SK-N-SH (cell line): Measurements from ENCODE around the gene ELMO1. TPM values are rescaled to one million over a fixed set of nuclear protein-coding genes. Genes with fewer than 3 reads are reported as not detected.
A peak's percentile ranks its signal among the peaks of the same experiment; 100 is the strongest.

ENCODE experiments used
- CTCF ChIA-PET: fragments of 300-600, 350-600 bp; formaldehyde crosslinking; extraction: SDS; loops from one replicate; lab custom pipeline; 2021; lab: Yijun Ruan, JAX
- POLR2A ChIA-PET: fragments of 350-600 bp; sonication (Branson Sonifier 250); formaldehyde crosslinking; extraction: SDS; loops from one replicate; lab custom pipeline; 2020; ENCODE audit warnings: antibody characterized with exemption, inconsistent platforms; lab: Yijun Ruan, JAX
- DNase-seq: peaks from one replicate; pipeline ENCODE4 v3.0.0; 2012
- H2AFZ ChIP-seq: fragments of 200-600 bp; sonication (generic); 2 replicates; pipeline ENCODE4 v1.8.1; 2016; ENCODE audit warnings: antibody characterized with exemption, mild to moderate bottlenecking, low read depth
- H3F3A ChIP-seq: fragments of 200-600 bp; sonication (generic); replicated peaks from 2 replicates; pipeline ENCODE3; 2016; ENCODE audit warnings: antibody characterized with exemption, mild to moderate bottlenecking; ENCODE audit not compliant: insufficient read depth
- H3K27ac ChIP-seq, 2 experiments: fragments of 200-500 bp in 1 of 2; fragments of 200-600 bp in 1 of 2; sonication (Bioruptor generic) in 1 of 2; sonication (generic), shearing (Covaris generic) in 1 of 2; 2 replicates each; pipeline versions ENCODE4 v1.5.1 to v1.6.1; 2014 to 2016; ENCODE audit warnings: low read depth in 2 of 2, inconsistent platforms in 1 of 2, low read length in 1 of 2, mild to moderate bottlenecking in 1 of 2, mixed read lengths in 1 of 2
- H3K27me3 ChIP-seq: fragments of 200-600 bp; sonication (generic), shearing (Covaris generic); 2 replicates; pipeline ENCODE4 v1.6.1; 2016; ENCODE audit warnings: mixed run types; ENCODE audit not compliant: insufficient read depth
- H3K36me3 ChIP-seq, 2 experiments: fragments of 200-500 bp in 1 of 2; fragments of 200-600 bp in 1 of 2; sonication (Bioruptor generic) in 1 of 2; sonication (generic) in 1 of 2; replicated peaks in 1 of 2; 2 replicates each; pipeline versions ENCODE3 to v1.5.1; 2014 to 2016; ENCODE audit warnings: low read length in 1 of 2, mild to moderate bottlenecking in 1 of 2; ENCODE audit not compliant: insufficient read depth in 2 of 2, control insufficient read depth in 1 of 2
- H3K4me1 ChIP-seq, 2 experiments: fragments of 200-500 bp in 1 of 2; fragments of 200-600 bp in 1 of 2; sonication (Bioruptor generic) in 1 of 2; sonication (generic), shearing (Covaris generic) in 1 of 2; 2 replicates each; pipeline versions ENCODE4 v1.5.1 to v1.6.1; 2014 to 2016; ENCODE audit warnings: low read depth in 1 of 2, low read length in 1 of 2, mixed run types in 1 of 2; ENCODE audit not compliant: insufficient read depth in 2 of 2, control insufficient read depth in 1 of 2
- H3K4me2 ChIP-seq: fragments of 200-600 bp; sonication (generic), shearing (Covaris generic); 2 replicates; pipeline ENCODE4 v1.6.1; 2017; ENCODE audit warnings: mixed run types
- H3K4me3 ChIP-seq, 2 experiments: fragments of 200-500 bp in 1 of 2; fragments of 200-600 bp in 1 of 2; sonication (Bioruptor generic) in 1 of 2; sonication (generic), shearing (Covaris generic) in 1 of 2; 2 replicates each; pipeline versions ENCODE4 v1.5.1 to v1.8.1; 2014 to 2016; ENCODE audit warnings: low read depth in 2 of 2, inconsistent platforms in 1 of 2, low read length in 1 of 2, mild to moderate bottlenecking in 1 of 2, mixed read lengths in 1 of 2, moderate library complexity in 1 of 2
- H3K79me2 ChIP-seq: fragments of 200-600 bp; sonication (generic); 2 replicates; pipeline ENCODE4 v1.8.1; 2017; ENCODE audit warnings: mild to moderate bottlenecking; ENCODE audit not compliant: insufficient read depth
- H3K9ac ChIP-seq: fragments of 200-600 bp; sonication (generic); 2 replicates; pipeline ENCODE4 v1.6.1; 2017; ENCODE audit warnings: mixed run types
- H3K9me2 ChIP-seq: fragments of 200-600 bp; sonication (generic); 2 replicates; pipeline ENCODE4 v1.6.1; 2017; ENCODE audit warnings: mixed run types
- H3K9me3 ChIP-seq: fragments of 200-600 bp; sonication (generic); 2 replicates; pipeline ENCODE4 v1.6.1; 2017; ENCODE audit warnings: mixed run types, mild to moderate bottlenecking, moderate library complexity
- H4K20me1 ChIP-seq: fragments of 200-600 bp; sonication (generic); 2 replicates; pipeline ENCODE4 v1.6.1; 2017; ENCODE audit warnings: mild to moderate bottlenecking, mixed run types; ENCODE audit not compliant: insufficient read depth
- CHD2 ChIP-seq: fragments of 150-350 bp; IDR thresholded peaks from 2 replicates; pipeline ENCODE4 v1.6.1; 2018; ENCODE audit warnings: low read length; ENCODE audit not compliant: partially characterized antibody
- EP300 ChIP-seq, 2 experiments: IDR thresholded peaks; 2 replicates each; pipeline versions ENCODE4 v1.4.0 to v1.6.1; 2012; ENCODE audit warnings: borderline replicate concordance in 1 of 2, low read depth in 1 of 2, low read length in 1 of 2
- EZH2phosphoT487 ChIP-seq: fragments of 200-600 bp; sonication (generic); IDR thresholded peaks from 2 replicates; pipeline ENCODE4 v1.6.1; 2017; ENCODE audit warnings: low read depth, mixed run types, mild to moderate bottlenecking, antibody characterized with exemption, moderate library complexity, borderline replicate concordance
- FOXJ3 ChIP-seq: sonication (generic); formaldehyde crosslinking; IDR thresholded peaks from 2 replicates; pipeline ENCODE4 v1.5.1; 2020; ENCODE audit warnings: mild to moderate bottlenecking, missing genetic modification reagents
- FOXM1 ChIP-seq: IDR thresholded peaks from 2 replicates; pipeline ENCODE4 v1.4.0; 2012; ENCODE audit warnings: low read depth, mild to moderate bottlenecking
- GABPA ChIP-seq: IDR thresholded peaks from 2 replicates; pipeline ENCODE4 v1.4.0; 2012; ENCODE audit warnings: low read depth, mild to moderate bottlenecking
- GATA2 ChIP-seq: sonication (generic); formaldehyde crosslinking; IDR thresholded peaks from 2 replicates; pipeline ENCODE4 v1.5.0; 2020; ENCODE audit warnings: mild to moderate bottlenecking, missing genetic modification reagents
- JUND ChIP-seq: IDR thresholded peaks from 2 replicates; pipeline ENCODE4 v1.4.0; 2012
- MEF2A ChIP-seq: IDR thresholded peaks from 2 replicates; pipeline ENCODE4 v1.4.0; 2012; ENCODE audit warnings: low read depth, borderline replicate concordance
- MXI1 ChIP-seq: IDR thresholded peaks from 2 replicates; pipeline ENCODE4 v1.6.1; 2012; ENCODE audit warnings: mild to moderate bottlenecking, low read depth, low read length, improper control_type of control experiment
- NRF1 ChIP-seq: IDR thresholded peaks from 2 replicates; pipeline ENCODE4 v1.6.1; 2012; ENCODE audit warnings: low read depth, mild to moderate bottlenecking, low read length
- POLR2AphosphoS5 ChIP-seq: IDR thresholded peaks from 2 replicates; pipeline ENCODE4 v1.6.1; 2012; ENCODE audit warnings: low read depth, low read length
- RAD21 ChIP-seq: IDR thresholded peaks from 2 replicates; pipeline ENCODE4 v1.6.1; 2012; ENCODE audit warnings: mild to moderate bottlenecking, low read length
- RFX5 ChIP-seq: IDR thresholded peaks from 2 replicates; pipeline ENCODE4 v1.6.1; 2012; ENCODE audit warnings: mild to moderate bottlenecking, improper control_type of control experiment, low read length
- RXRA ChIP-seq: IDR thresholded peaks from 2 replicates; pipeline ENCODE4 v1.4.0; 2012; ENCODE audit warnings: low read depth, mild to moderate bottlenecking, borderline replicate concordance
- SMC3 ChIP-seq: IDR thresholded peaks from 2 replicates; pipeline ENCODE4 v1.6.1; 2012; ENCODE audit warnings: low read depth, low read length, improper control_type of control experiment
- TCF12 ChIP-seq: IDR thresholded peaks from 2 replicates; pipeline ENCODE4 v1.4.0; 2012
- TEAD4 ChIP-seq: IDR thresholded peaks from 2 replicates; pipeline ENCODE4 v1.4.0; 2012; ENCODE audit warnings: mild to moderate bottlenecking, borderline replicate concordance; ENCODE audit not compliant: insufficient read depth
- WGBS: methylation state at CpG from one replicate; pipeline ENCODE4 v1.1.6; 2017; ENCODE audit warnings: low lambda C conversion rate; 5-methylcytosine and 5-hydroxymethylcytosine counted together
- polyA plus RNA-seq, 3 experiments: library from polyadenylated mRNA; depleted of rRNA; stranded (reverse); fragments of >200 nt; gene quantifications; 2 replicates each; pipeline ENCODE4 v1.2.3, GENCODE V29; 2012
- TF ChIP-seq, protein P1 (sequence below): IDR thresholded peaks from 2 replicates; pipeline ENCODE4 v1.4.0; 2012; ENCODE audit warnings: low read depth
- TF ChIP-seq, protein P2 (sequence below): IDR thresholded peaks from 2 replicates; pipeline ENCODE4 v1.4.0; 2012; ENCODE audit warnings: low read depth, borderline replicate concordance
- TF ChIP-seq, protein P3 (sequence below): IDR thresholded peaks from 2 replicates; pipeline ENCODE4 v1.6.1; 2012; ENCODE audit warnings: mild to moderate bottlenecking, low read depth, low read length, moderate library complexity
- TF ChIP-seq, protein P4 (sequence below): fragments of 150-350 bp; IDR thresholded peaks from 2 replicates; pipeline ENCODE4 v1.6.1; 2016; ENCODE audit warnings: mild to moderate bottlenecking, low read depth, low read length
- TF ChIP-seq, protein P5 (sequence below): IDR thresholded peaks from 2 replicates; pipeline ENCODE4 v1.4.0; 2012; ENCODE audit warnings: low read depth, borderline replicate concordance
- TF ChIP-seq, protein P6 (sequence below): IDR thresholded peaks from 2 replicates; pipeline ENCODE4; 2012

ELMO1 gene
- polyA plus RNA-seq, 1 of the 3 experiments (the other 2 are of a cell fraction), result 0.64 TPM

DNA sequence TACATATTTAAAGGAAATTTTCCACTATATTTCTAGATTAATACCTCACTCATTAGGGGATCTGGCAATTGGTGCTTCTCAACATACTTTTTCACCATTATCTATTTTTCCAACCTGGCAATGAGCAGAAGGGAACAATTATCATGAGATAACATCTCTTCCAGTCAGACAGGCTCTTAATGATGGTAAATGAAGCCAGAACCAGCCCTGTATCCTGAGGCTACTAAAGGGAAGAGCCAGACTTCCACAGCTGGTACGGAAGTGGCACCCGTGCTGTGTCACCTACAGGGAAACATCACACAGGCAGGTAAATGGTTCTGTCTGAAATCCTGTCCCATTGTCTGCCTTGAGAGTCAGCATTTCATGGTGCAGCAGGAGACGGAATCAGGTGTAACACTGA lies 75.9 kb downstream of the ELMO1 start:
- 2% methylated on average over 3 of the region's 3 CpGs for WGBS
- Histone ChIP-seq H3K9ac (no peak overlapping the region), H3K27ac (peak overlapping the region in 1 of 2 experiments; percentile 75; a peak in 2 of 4 replicates), H3K9me2 (no peaks in the 10 kb centered on the region), H3K4me2 (no peak overlapping the region), H3K4me3 (no peak overlapping the region; a peak in 1 of 4 replicates), H3K27me3 (no peaks in the 10 kb centered on the region), H4K20me1 (no peaks in the 10 kb centered on the region), H3K9me3 (peaks cover 6% of the 10 kb centered on the region; the same call in 1 of the 2 replicates), H3K79me2 (no peaks in the 10 kb centered on the region), H3K4me1 (peaks cover 0 to 11% of the 10 kb centered on the region in 2 experiments; a peak in 2 of 4 replicates), H2AFZ (no peak overlapping the region), H3K36me3 (no peaks in the 10 kb centered on the region), H3F3A (no peaks in the 10 kb centered on the region)
- ChIA-PET POLR2A (no interaction called here), CTCF (interaction anchor here (1.1 to 1.8 kb wide), 5 partner anchors 12 to 137 kb away, joined by 3 to 7 read pairs (median 5); no protein-coding TSS in a partner anchor)
- peak; percentile 86 for DNase-seq
- TF ChIP-seq RXRA (no peak), RFX5 (peak; percentile 66; the same call in 1 of the 2 replicates), MEF2A (no peak), MXI1 (peak; percentile 44; the same call in 1 of the 2 replicates), RAD21 (peak; percentile 50; the same call in 1 of the 2 replicates), SMC3 (peak; percentile 2; the same call in 1 of the 2 replicates), TCF12 (peak; percentile 74), GATA2 (CRISPR knock-in tag) (peak; percentile 99), FOXJ3 (CRISPR knock-in tag) (peak; percentile 98), EZH2phosphoT487 (no peak), POLR2AphosphoS5 (peak; percentile 67), JUND (no peak), TEAD4 (0 out of 2 replicates have a peak, but pooled peaks have one; percentile 19), NRF1 (no peak), GABPA (peak; percentile 45; the same call in 1 of the 2 replicates), FOXM1 (no peak), EP300 (IDR thresholded peaks at IDR 0.05; ENCODE audit: borderline replicate concordance in 1 of 2, low read depth in 1 of 2, low read length in 1 of 2) (peak in 1 of 2 experiments; percentile 100; a peak in 2 of 4 replicates), CHD2 (peak; percentile 95)
- TF ChIP-seq, protein P1, sequence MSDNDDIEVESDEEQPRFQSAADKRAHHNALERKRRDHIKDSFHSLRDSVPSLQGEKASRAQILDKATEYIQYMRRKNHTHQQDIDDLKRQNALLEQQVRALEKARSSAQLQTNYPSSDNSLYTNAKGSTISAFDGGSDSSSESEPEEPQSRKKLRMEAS, result no peak
- TF ChIP-seq, protein P2, sequence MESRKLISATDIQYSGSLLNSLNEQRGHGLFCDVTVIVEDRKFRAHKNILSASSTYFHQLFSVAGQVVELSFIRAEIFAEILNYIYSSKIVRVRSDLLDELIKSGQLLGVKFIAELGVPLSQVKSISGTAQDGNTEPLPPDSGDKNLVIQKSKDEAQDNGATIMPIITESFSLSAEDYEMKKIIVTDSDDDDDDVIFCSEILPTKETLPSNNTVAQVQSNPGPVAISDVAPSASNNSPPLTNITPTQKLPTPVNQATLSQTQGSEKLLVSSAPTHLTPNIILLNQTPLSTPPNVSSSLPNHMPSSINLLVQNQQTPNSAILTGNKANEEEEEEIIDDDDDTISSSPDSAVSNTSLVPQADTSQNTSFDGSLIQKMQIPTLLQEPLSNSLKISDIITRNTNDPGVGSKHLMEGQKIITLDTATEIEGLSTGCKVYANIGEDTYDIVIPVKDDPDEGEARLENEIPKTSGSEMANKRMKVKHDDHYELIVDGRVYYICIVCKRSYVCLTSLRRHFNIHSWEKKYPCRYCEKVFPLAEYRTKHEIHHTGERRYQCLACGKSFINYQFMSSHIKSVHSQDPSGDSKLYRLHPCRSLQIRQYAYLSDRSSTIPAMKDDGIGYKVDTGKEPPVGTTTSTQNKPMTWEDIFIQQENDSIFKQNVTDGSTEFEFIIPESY, result no peak
- TF ChIP-seq, protein P3, sequence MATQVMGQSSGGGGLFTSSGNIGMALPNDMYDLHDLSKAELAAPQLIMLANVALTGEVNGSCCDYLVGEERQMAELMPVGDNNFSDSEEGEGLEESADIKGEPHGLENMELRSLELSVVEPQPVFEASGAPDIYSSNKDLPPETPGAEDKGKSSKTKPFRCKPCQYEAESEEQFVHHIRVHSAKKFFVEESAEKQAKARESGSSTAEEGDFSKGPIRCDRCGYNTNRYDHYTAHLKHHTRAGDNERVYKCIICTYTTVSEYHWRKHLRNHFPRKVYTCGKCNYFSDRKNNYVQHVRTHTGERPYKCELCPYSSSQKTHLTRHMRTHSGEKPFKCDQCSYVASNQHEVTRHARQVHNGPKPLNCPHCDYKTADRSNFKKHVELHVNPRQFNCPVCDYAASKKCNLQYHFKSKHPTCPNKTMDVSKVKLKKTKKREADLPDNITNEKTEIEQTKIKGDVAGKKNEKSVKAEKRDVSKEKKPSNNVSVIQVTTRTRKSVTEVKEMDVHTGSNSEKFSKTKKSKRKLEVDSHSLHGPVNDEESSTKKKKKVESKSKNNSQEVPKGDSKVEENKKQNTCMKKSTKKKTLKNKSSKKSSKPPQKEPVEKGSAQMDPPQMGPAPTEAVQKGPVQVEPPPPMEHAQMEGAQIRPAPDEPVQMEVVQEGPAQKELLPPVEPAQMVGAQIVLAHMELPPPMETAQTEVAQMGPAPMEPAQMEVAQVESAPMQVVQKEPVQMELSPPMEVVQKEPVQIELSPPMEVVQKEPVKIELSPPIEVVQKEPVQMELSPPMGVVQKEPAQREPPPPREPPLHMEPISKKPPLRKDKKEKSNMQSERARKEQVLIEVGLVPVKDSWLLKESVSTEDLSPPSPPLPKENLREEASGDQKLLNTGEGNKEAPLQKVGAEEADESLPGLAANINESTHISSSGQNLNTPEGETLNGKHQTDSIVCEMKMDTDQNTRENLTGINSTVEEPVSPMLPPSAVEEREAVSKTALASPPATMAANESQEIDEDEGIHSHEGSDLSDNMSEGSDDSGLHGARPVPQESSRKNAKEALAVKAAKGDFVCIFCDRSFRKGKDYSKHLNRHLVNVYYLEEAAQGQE, result no peak
- TF ChIP-seq, protein P4, sequence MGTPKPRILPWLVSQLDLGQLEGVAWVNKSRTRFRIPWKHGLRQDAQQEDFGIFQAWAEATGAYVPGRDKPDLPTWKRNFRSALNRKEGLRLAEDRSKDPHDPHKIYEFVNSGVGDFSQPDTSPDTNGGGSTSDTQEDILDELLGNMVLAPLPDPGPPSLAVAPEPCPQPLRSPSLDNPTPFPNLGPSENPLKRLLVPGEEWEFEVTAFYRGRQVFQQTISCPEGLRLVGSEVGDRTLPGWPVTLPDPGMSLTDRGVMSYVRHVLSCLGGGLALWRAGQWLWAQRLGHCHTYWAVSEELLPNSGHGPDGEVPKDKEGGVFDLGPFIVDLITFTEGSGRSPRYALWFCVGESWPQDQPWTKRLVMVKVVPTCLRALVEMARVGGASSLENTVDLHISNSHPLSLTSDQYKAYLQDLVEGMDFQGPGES, result no peak
- TF ChIP-seq, protein P5, sequence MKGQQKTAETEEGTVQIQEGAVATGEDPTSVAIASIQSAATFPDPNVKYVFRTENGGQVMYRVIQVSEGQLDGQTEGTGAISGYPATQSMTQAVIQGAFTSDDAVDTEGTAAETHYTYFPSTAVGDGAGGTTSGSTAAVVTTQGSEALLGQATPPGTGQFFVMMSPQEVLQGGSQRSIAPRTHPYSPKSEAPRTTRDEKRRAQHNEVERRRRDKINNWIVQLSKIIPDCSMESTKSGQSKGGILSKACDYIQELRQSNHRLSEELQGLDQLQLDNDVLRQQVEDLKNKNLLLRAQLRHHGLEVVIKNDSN, result no peak
- TF ChIP-seq, protein P6, sequence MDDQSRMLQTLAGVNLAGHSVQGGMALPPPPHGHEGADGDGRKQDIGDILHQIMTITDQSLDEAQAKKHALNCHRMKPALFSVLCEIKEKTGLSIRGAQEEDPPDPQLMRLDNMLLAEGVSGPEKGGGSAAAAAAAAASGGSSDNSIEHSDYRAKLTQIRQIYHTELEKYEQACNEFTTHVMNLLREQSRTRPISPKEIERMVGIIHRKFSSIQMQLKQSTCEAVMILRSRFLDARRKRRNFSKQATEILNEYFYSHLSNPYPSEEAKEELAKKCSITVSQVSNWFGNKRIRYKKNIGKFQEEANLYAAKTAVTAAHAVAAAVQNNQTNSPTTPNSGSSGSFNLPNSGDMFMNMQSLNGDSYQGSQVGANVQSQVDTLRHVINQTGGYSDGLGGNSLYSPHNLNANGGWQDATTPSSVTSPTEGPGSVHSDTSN, result no peak
